GM12878 (cell line): Measurements from ENCODE around the gene HECTD2. TPM values are rescaled to one million over a fixed set of nuclear protein-coding genes. Genes with fewer than 3 reads are reported as not detected.
"Not testable (repeated sequence)": the region's sequence is repeated elsewhere in the genome, so short reads cannot be mapped to it uniquely, and the experiment has no call there.

Experiments
- ATAC-seq: fragments of 200-7000 bp; cut with Tn5 transposase; 3 replicates; pipeline ENCODE4 v1.9.1; 2020; ENCODE audit warnings: mild to moderate bottlenecking, moderate library complexity
- BruUV-seq: library from RNA; stranded (reverse); fragments of 400-500 nt; replicated peaks from 2 replicates; lab custom pipeline; 2021; lab: Mats Ljungman, UMichigan
- CTCF ChIA-PET: fragments of 300-600 bp; sonication (Branson Sonifier 250); formaldehyde crosslinking; extraction: SDS; loops from one replicate; lab custom pipeline; 2021; ENCODE audit warnings: inconsistent platforms; lab: Yijun Ruan, JAX
- POLR2A ChIA-PET: fragments of 350-600 bp; formaldehyde crosslinking; extraction: SDS; loops from one replicate; lab custom pipeline; 2021; ENCODE audit warnings: inconsistent platforms; lab: Charles Lee
- RAD21 ChIA-PET: fragments of 300-600 bp; sonication (Branson Sonifier 250); formaldehyde crosslinking; loops from one replicate; lab custom pipeline; 2023; ENCODE audit warnings: antibody characterized with exemption; ENCODE audit not compliant: unreplicated experiment; lab: Charles Lee
- SMC1A ChIA-PET: fragments of 300-600 bp; sonication (Branson Sonifier 250); formaldehyde crosslinking; loops from one replicate; lab custom pipeline; 2023; ENCODE audit not compliant: unreplicated experiment, uncharacterized antibody; lab: Charles Lee
- DNase-seq: peaks from one replicate; pipeline ENCODE4 v3.0.0-alpha.2; 2011; ENCODE audit warnings: low read depth, low spot score
- FAIRE-seq: peaks from 3 replicates; lab custom pipeline; 2011; peaks lifted over from hg19 to GRCh38; lab: Jason Lieb, UNC
- H2AFZ ChIP-seq: 2 replicates; pipeline ENCODE4 v1.6.0; 2011; ENCODE audit warnings: low read depth, low read length, control low read depth; ENCODE audit not compliant: control insufficient read depth
- H3K27ac ChIP-seq: 2 replicates; pipeline ENCODE4 v1.5.1; 2011; ENCODE audit warnings: control low read depth; ENCODE audit not compliant: control insufficient read depth, insufficient read depth
- H3K27me3 ChIP-seq, 2 experiments: replicated peaks in 1 of 2; 2 replicates each; pipeline versions ENCODE4 v1.6.0 to v1.6.1; 2011; ENCODE audit warnings: low read length in 1 of 2; ENCODE audit not compliant: control insufficient read depth in 2 of 2, insufficient read depth in 2 of 2
- H3K36me3 ChIP-seq, 2 experiments: 2 replicates each; pipeline ENCODE4 v1.5.1; 2011; ENCODE audit warnings: low read length in 1 of 2; ENCODE audit not compliant: control insufficient read depth in 2 of 2, insufficient read depth in 2 of 2
- H3K4me1 ChIP-seq: 2 replicates; pipeline ENCODE4 v1.6.1; 2011; ENCODE audit warnings: mild to moderate bottlenecking, low read length, moderate library complexity, mixed read lengths; ENCODE audit not compliant: control insufficient read depth, insufficient read depth
- H3K4me2 ChIP-seq: 2 replicates; pipeline ENCODE4 v1.6.0; 2011; ENCODE audit warnings: control low read depth; ENCODE audit not compliant: control insufficient read depth, insufficient read depth
- H3K4me3 ChIP-seq: fragments of 200-600 bp; sonication (generic); 2 replicates; pipeline ENCODE4 v1.5.1; 2016
- H3K79me2 ChIP-seq: 2 replicates; pipeline ENCODE4 v1.6.0; 2011; ENCODE audit warnings: low read length; ENCODE audit not compliant: control insufficient read depth, insufficient read depth
- H3K9ac ChIP-seq: 2 replicates; pipeline ENCODE4 v1.8.0; 2011; ENCODE audit warnings: low read length, control low read depth, mixed read lengths; ENCODE audit not compliant: control insufficient read depth, insufficient read depth
- H3K9me3 ChIP-seq: replicated peaks from 3 replicates; pipeline ENCODE4 v1.5.1; 2011; ENCODE audit warnings: mild to moderate bottlenecking, low read length; ENCODE audit not compliant: control insufficient read depth, insufficient read depth
- H4K20me1 ChIP-seq: 2 replicates; pipeline ENCODE4 v1.6.0; 2011; ENCODE audit not compliant: control insufficient read depth, insufficient read depth
- BCL11A ChIP-seq: IDR thresholded peaks from 2 replicates; pipeline ENCODE4 v1.6.1; 2011; ENCODE audit warnings: low read depth, low read length
- CHD1 ChIP-seq: IDR thresholded peaks from 2 replicates; pipeline ENCODE4 v1.6.1; 2012; ENCODE audit warnings: low read depth, low read length, improper control_type of control experiment
- FOXK2 ChIP-seq: fragments of 450-650 bp; IDR thresholded peaks from 2 replicates; pipeline ENCODE4 v1.6.1; 2017; ENCODE audit warnings: mild to moderate bottlenecking, moderate library complexity
- KLF5 ChIP-seq: fragments of 450-650 bp; IDR thresholded peaks from 2 replicates; pipeline ENCODE4 v1.6.1; 2014; ENCODE audit warnings: mild to moderate bottlenecking; ENCODE audit not compliant: partially characterized antibody
- SREBF2 ChIP-seq: IDR thresholded peaks from 2 replicates; pipeline ENCODE4 v1.6.1; 2012; ENCODE audit warnings: mild to moderate bottlenecking, low read length
- TAF1 ChIP-seq: IDR thresholded peaks from 2 replicates; pipeline ENCODE4 v1.6.1; 2011; ENCODE audit warnings: mild to moderate bottlenecking, low read depth, low read length, borderline replicate concordance
- ZNF384 ChIP-seq: IDR thresholded peaks from 2 replicates; pipeline ENCODE4 v1.6.1; 2012; ENCODE audit warnings: low read depth, mild to moderate bottlenecking, low read length, improper control_type of control experiment, borderline replicate concordance
- ZNF622 ChIP-seq: fragments of 450-650 bp; IDR thresholded peaks from 2 replicates; pipeline ENCODE4 v1.6.1; 2017; ENCODE audit warnings: mild to moderate bottlenecking, inconsistent platforms
- WGBS: methylation state at CpG from one replicate; pipeline ENCODE4 v1.1.6; 2016; ENCODE audit warnings: low lambda C conversion rate; ENCODE audit not compliant: insufficient replicate concordance, insufficient coverage; ENCODE audit errors: missing lambda C conversion rate; 5-methylcytosine and 5-hydroxymethylcytosine counted together
- in situ Hi-C: fragments of 300-500 bp; cut with MboI; formaldehyde crosslinking; loops from 9 replicates; pipeline ENCODE4 v1.14.3; 2018; ENCODE audit warnings: mixed read lengths
- intact Hi-C: fragments of 100-400 bp; cut with micrococcal nuclease; formaldehyde crosslinking; loops from one replicate; pipeline ENCODE4 v1.14.2; 2022; ENCODE audit not compliant: unreplicated experiment
- polyA plus RNA-seq, 11 experiments: library from polyadenylated mRNA; depleted of rRNA in 4 of 11; unstranded in 6 of 11; stranded (reverse) in 5 of 11; fragments of >200 nt; fragmentation: Nextera tagmentation in 4 of 11; fragmentation: Illumina TruSeq in 1 of 11; extraction: Ambion mirVana in 4 of 11; extraction: Trizol in 1 of 11; gene quantifications; 1 replicate in 1 of 11; 2 replicates in 10 of 11; pipeline versions ENCODE4 v1.2.1 to v1.2.3, GENCODE V29; 2011 to 2016; ENCODE audit warnings: inconsistent platforms in 2 of 11, missing spikeins in 2 of 11, low read depth in 1 of 11
- total RNA-seq, 4 experiments: library from RNA; depleted of rRNA in 3 of 4; stranded (reverse); fragments of >200 nt in 3 of 4; fragmentation: Illumina TruSeq in 1 of 4; extraction: Trizol in 1 of 4; gene quantifications; 2 replicates each; pipeline versions ENCODE4 v1.2.1 to v1.2.3, GENCODE V29; 2013 to 2021
- TF ChIP-seq, protein P1 (sequence below): fragments of 450-650 bp; IDR thresholded peaks from 2 replicates; pipeline ENCODE4 v1.6.1; 2017; ENCODE audit warnings: low read depth, mild to moderate bottlenecking, moderate library complexity
- TF ChIP-seq, protein P2 (sequence below): fragments of 450-650 bp; IDR thresholded peaks from 2 replicates; pipeline ENCODE4 v1.6.1; 2017; ENCODE audit warnings: borderline replicate concordance
- TF ChIP-seq, protein P3 (sequence below): fragments of 450-650 bp; IDR thresholded peaks from 2 replicates; pipeline ENCODE4 v1.6.1; 2018; ENCODE audit warnings: mild to moderate bottlenecking, low read depth, moderate library complexity; ENCODE audit not compliant: partially characterized antibody

HECTD2 gene
- total and polyA plus RNA-seq, 10 of the 15 experiments (the other 5 are each of a cell fraction or from before 2014, with no cell fraction given), result 0.87 to 3.0 (median 1.7) TPM

GRCh38 chr10:91360461-91360860, 49.7 kb upstream of the HECTD2 start (continued):
- TF ChIP-seq, protein P1, sequence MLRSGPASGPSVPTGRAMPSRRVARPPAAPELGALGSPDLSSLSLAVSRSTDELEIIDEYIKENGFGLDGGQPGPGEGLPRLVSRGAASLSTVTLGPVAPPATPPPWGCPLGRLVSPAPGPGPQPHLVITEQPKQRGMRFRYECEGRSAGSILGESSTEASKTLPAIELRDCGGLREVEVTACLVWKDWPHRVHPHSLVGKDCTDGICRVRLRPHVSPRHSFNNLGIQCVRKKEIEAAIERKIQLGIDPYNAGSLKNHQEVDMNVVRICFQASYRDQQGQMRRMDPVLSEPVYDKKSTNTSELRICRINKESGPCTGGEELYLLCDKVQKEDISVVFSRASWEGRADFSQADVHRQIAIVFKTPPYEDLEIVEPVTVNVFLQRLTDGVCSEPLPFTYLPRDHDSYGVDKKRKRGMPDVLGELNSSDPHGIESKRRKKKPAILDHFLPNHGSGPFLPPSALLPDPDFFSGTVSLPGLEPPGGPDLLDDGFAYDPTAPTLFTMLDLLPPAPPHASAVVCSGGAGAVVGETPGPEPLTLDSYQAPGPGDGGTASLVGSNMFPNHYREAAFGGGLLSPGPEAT, result no peak
- TF ChIP-seq FOXK2 (no peak), TAF1 (no peak)

DNA sequence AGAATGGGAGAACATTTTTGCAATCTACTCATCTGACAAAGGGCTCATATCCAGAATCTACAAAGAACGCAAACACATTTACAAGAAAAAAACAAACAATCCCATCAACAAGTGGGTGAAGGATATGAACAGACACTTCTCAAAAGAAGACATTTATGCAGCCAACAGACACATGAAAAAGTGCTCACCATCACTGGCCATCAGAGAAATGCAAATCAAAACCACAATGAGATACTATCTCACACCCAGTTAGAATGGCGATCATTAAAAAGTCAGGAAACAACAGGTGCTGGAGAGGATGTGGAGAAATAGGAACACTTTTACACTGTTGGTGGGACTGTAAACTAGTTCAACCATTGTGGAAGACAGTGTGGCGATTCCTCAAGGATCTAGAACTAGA, 44.6 kb upstream of the HECTD2 start:
- ATAC-seq, FAIRE-seq, H3K9me3 ChIP-seq, SMC1A ChIA-PET, H3K27me3 ChIP-seq, CTCF ChIA-PET, H4K20me1 ChIP-seq, H3K79me2 ChIP-seq, H3K9ac ChIP-seq, H3K4me1 ChIP-seq, DNase-seq, H3K4me2 ChIP-seq, BruUV-seq, H3K36me3 ChIP-seq, H3K27ac ChIP-seq, in situ Hi-C loops, POLR2A ChIA-PET, RAD21 ChIA-PET, H2AFZ ChIP-seq, H3K4me3 ChIP-seq: not testable (repeated sequence)
- intact Hi-C loops, result loop anchor here (5.0 kb wide), 1 partner anchor 68 kb away; no protein-coding TSS in a partner anchor
- WGBS, result 69% methylated on average over 2 of the region's 3 CpGs

GRCh38 chr10:91366704-91367103, 43.4 kb upstream of the HECTD2 start:
- SMC1A ChIA-PET, result no interaction called here
- H3K27ac ChIP-seq, result no peak overlapping the region
- H3K4me2 ChIP-seq, result no peak overlapping the region
- CTCF ChIA-PET, result interaction anchor here (1.0 kb wide), 1 partner anchor 68 kb away, joined by 3 read pairs; no protein-coding TSS in a partner anchor
- WGBS, result 6% methylated on average over 1 of the region's 1 CpG
- H3K36me3 ChIP-seq, result no peaks in the 10 kb centered on the region
- RAD21 ChIA-PET, result no interaction called here
- intact Hi-C loops (loop anchor here (5.0 kb wide), 1 partner anchor 69 kb away; no protein-coding TSS in a partner anchor), in situ Hi-C loops (no loop called here)
- H3K9me3 ChIP-seq, result no peaks in the 10 kb centered on the region
- ATAC-seq, result no peak
- no peak for DNase-seq
- no peaks in the 10 kb centered on the region for H3K4me1 ChIP-seq
- H2AFZ ChIP-seq, result no peak overlapping the region
- no peak overlapping the region for H3K4me3 ChIP-seq
- no peaks in the 10 kb centered on the region for H3K79me2 ChIP-seq
- H3K27me3 ChIP-seq, result no peaks in the 10 kb centered on the region
- H3K9ac ChIP-seq, result no peak overlapping the region
- POLR2A ChIA-PET, result no interaction called here
- no peaks in the 10 kb centered on the region for H4K20me1 ChIP-seq
- BruUV-seq, result no TSS peak
- FAIRE-seq, result no peak
- TF ChIP-seq, protein P2, sequence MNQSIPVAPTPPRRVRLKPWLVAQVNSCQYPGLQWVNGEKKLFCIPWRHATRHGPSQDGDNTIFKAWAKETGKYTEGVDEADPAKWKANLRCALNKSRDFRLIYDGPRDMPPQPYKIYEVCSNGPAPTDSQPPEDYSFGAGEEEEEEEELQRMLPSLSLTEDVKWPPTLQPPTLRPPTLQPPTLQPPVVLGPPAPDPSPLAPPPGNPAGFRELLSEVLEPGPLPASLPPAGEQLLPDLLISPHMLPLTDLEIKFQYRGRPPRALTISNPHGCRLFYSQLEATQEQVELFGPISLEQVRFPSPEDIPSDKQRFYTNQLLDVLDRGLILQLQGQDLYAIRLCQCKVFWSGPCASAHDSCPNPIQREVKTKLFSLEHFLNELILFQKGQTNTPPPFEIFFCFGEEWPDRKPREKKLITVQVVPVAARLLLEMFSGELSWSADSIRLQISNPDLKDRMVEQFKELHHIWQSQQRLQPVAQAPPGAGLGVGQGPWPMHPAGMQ, result no peak
- TF ChIP-seq BCL11A (no peak), SREBF2 (no peak), KLF5 (no peak), ZNF384 (no peak), CHD1 (no peak), ZNF622 (no peak)
- TF ChIP-seq, protein P3, sequence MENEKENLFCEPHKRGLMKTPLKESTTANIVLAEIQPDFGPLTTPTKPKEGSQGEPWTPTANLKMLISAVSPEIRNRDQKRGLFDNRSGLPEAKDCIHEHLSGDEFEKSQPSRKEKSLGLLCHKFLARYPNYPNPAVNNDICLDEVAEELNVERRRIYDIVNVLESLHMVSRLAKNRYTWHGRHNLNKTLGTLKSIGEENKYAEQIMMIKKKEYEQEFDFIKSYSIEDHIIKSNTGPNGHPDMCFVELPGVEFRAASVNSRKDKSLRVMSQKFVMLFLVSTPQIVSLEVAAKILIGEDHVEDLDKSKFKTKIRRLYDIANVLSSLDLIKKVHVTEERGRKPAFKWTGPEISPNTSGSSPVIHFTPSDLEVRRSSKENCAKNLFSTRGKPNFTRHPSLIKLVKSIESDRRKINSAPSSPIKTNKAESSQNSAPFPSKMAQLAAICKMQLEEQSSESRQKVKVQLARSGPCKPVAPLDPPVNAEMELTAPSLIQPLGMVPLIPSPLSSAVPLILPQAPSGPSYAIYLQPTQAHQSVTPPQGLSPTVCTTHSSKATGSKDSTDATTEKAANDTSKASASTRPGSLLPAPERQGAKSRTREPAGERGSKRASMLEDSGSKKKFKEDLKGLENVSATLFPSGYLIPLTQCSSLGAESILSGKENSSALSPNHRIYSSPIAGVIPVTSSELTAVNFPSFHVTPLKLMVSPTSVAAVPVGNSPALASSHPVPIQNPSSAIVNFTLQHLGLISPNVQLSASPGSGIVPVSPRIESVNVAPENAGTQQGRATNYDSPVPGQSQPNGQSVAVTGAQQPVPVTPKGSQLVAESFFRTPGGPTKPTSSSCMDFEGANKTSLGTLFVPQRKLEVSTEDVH, result no peak
